HG03469 (cell line): ENCODE results near the gene PCSK4.

ENCODE experiments used
- ATAC-seq: cut with Tn5 transposase; IDR thresholded peaks from one replicate; pipeline ENCODE4 v1.9.1; 2021; ENCODE audit warnings: mild to moderate bottlenecking, moderate library complexity, moderate number of reproducible peaks; ENCODE audit not compliant: unreplicated experiment

The PCSK4 gene

GRCh38 chr19:1472231-1473084 is 17.7 kb downstream of the PCSK4 start:
- no peak for ATAC-seq

GRCh38 chr19:1471515-1472160 is 18.5 kb downstream of the PCSK4 start:
- ATAC-seq = no peak

GRCh38 chr19:1471010-1471514 is 19.1 kb downstream of the PCSK4 start:
- ATAC-seq = no peak

- no peak for ATAC-seq
Observed at GRCh38 chr19:1470305-1471009, 19.7 kb downstream of the PCSK4 start.

DNA sequence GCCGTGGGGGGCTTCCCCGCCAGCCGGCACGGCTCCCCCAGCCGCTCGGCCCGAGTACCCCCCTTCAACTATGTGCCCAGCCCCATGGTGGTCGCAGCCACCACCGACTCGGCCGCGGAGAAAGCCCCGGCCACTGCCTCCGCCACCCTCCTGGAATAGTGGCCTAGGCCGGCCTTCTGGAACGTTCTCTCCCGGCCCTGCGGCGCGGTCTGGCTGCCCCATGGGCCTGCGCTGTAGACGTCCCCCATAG is 20.2 kb downstream of the PCSK4 start:
- ATAC-seq = no peak

DNA sequence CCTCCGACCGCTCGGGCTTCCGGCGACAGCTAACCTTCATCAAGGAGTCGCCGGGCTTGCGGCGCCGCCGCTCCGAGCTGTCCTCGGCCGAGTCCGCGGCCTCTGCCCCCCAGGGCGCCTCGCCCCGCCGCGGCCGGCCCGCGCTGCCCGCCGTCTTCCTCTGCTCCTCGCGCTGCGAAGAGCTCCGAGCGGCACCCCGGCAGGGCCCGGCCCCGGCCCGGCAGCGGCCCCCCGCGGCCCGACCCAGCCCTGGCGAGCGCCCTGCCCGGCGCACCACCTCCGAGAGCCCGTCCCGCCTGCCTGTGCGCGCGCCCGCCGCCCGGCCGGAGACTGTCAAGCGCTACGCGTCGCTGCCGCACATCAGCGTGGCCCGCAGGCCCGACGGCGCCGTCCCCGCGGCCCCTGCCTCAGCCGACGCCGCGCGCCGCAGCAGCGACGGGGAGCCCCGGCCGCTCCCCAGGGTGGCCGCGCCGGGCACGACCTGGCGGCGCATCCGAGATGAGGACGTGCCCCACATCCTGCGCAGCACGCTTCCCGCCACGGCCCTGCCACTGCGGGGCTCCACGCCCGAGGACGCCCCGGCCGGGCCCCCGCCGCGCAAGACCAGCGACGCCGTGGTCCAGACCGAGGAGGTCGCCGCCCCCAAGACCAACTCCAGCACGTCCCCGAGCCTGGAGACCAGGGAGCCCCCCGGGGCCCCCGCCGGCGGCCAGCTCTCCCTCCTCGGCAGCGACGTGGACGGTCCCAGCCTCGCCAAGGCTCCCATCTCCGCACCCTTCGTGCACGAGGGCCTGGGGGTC is 20.7 kb downstream of the PCSK4 start:
- ATAC-seq = no peak

DNA sequence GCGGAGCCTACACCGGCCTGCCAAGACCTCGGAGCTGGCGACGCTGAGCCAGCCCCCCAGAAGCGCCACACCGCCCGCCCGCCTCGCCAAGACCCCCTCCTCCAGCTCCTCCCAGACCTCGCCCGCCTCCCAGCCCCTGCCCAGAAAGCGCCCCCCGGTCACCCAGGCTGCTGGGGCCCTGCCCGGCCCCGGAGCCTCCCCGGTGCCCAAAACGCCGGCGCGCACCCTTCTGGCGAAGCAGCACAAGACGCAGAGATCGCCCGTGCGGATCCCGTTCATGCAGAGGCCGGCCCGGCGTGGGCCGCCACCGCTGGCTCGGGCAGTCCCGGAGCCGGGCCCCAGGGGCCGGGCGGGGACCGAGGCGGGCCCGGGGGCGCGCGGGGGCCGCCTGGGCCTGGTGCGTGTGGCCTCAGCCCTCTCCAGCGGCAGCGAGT is 21.3 kb downstream of the PCSK4 start:
- no peak for ATAC-seq

DNA sequence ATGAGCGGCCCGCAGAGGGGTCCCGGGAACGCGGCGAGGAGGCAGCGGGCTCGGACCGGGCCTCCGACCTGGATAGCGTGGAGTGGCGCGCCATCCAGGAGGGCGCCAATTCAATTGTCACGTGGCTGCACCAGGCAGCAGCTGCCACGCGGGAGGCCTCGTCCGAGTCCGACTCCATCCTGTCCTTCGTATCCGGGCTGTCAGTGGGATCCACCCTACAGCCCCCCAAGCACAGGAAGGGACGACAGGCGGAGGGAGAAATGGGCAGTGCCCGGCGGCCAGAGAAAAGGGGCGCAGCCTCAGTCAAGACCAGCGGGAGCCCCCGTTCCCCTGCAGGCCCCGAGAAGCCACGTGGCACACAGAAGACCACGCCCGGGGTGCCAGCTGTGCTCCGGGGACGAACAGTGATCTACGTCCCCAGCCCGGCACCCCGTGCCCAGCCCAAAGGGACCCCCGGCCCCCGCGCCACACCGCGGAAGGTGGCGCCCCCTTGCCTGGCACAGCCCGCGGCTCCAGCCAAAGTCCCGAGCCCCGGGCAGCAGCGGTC is 21.8 kb downstream of the PCSK4 start:
- no peak for ATAC-seq

GRCh38 chr19:1467490-1468273 is 22.5 kb downstream of the PCSK4 start:
- ATAC-seq = no peak

GRCh38 chr19:1467215-1467489 is 23.0 kb downstream of the PCSK4 start:
- ATAC-seq = no peak

DNA sequence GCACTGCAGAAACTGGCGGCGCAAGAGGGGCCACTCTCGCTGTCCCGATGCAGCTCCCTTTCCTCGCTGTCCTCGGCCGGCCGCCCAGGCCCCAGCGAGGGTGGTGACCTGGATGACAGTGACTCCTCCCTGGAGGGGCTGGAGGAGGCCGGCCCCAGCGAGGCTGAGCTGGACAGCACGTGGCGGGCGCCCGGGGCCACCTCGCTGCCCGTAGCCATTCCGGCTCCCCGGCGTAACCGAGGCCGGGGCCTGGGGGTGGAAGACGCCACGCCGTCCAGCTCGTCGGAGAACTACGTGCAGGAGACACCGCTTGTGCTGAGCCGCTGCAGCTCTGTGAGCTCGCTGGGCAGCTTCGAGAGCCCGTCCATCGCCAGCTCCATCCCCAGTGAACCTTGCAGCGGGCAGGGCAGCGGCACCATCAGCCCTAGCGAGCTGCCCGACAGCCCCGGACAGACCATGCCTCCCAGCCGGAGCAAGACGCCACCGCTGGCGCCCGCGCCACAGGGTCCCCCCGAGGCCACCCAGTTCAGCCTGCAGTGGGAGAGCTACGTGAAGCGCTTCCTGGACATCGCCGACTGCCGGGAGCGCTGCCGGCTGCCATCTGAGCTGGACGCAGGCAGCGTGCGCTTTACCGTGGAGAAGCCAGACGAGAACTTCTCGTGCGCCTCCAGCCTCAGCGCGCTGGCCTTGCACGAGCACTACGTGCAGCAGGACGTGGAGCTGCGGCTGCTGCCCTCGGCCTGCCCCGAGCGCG is 23.5 kb downstream of the PCSK4 start:
- no peak for ATAC-seq

GRCh38 chr19:1466018-1466460 is 24.1 kb downstream of the PCSK4 start:
- no peak for ATAC-seq

DNA sequence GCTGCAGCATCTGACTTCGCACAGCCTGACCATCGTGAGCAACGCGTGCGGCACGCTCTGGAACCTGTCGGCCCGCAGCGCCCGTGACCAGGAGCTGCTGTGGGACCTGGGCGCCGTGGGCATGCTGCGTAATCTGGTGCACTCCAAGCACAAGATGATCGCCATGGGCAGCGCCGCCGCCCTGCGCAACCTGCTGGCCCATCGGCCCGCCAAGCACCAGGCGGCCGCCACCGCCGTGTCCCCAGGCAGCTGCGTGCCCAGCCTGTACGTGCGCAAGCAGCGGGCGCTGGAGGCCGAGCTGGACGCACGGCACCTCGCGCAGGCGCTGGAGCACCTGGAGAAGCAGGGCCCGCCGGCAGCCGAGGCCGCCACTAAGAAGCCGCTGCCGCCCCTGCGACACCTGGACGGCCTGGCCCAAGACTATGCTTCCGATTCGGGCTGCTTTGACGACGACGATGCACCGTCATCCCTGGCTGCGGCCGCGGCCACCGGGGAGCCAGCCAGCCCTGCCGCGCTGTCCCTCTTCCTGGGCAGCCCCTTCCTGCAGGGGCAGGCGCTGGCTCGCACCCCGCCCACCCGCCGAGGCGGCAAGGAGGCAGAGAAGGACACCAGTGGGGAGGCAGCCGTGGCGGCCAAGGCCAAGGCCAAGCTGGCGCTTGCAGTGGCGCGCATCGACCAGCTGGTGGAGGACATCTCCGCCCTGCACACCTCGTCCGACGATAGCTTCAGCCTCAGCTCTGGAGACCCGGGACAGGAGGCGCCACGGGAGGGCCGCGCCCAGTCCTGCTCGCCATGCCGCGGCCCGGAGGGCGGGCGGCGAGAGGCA is 24.7 kb downstream of the PCSK4 start:
- ATAC-seq = no peak

DNA sequence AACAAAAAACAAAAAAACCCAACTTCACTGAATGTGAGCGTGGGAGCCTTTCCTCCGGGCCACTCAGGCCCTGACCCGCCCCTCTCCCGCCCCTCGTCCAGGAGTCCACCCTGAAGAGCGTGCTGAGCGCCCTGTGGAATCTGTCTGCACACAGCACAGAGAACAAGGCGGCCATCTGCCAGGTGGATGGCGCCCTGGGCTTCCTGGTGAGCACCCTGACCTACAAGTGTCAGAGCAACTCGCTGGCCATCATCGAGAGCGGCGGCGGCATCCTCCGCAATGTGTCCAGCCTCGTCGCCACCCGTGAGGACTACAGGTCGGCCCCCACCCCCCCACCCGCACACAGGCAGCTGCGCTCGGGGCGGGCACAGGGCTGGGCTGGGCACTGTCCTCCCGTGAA is 28.3 kb downstream of the PCSK4 start:
- ATAC-seq = no peak

DNA sequence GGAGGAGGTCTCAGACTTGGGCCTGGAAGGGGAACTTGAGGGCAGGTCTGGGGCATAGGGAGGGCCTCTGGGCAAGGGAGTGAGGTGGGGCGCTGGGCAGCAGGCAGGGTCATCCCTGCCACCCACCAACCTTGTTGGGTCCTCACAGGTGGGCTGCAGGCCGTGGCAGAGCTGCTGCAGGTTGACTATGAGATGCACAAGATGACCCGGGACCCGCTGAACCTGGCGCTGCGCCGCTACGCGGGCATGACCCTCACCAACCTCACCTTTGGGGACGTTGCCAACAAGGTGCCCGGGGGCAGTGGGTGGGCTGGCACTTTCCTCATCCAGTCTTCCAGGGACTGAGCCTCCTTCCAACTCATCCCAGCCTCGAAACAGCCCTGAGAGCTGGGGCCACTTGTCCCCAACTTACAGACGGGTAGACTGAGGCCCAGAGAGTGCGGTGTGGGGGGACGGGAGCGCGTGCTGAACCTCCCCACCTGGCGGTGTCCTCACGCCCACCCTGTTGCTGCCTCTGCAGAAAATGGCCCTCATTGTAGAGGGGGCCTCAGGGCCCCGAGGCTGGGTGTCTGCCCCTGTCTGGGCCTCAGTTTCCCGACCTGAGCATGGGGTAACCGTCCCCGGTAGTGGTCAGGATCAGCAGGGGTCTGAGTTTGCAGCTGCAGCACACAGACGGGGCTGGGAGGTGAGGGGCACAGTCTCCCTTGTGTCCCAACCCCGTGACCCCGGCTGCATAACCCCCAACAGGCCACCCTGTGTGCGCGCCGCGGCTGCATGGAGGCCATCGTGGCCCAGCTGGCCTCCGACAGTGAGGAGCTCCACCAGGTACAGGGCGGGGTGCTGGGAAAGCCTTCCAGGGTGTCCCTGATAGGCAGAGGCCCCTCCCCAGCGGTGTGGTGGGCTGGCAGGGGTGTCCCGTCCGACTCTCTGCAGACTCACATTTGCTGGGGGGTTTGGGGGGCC is 29.8 kb downstream of the PCSK4 start:
- ATAC-seq = no peak

GRCh38 chr19:1459479-1459878 is 30.7 kb downstream of the PCSK4 start:
- ATAC-seq = no peak

- ATAC-seq = no peak
Observed at GRCh38 chr19:1457892-1458291, 32.3 kb downstream of the PCSK4 start.
